Stimulated activated CD4-positive, alpha-beta T cell treated with anti-CD3 and anti-CD28 coated beads, Interleukin-12 subunit alpha, Interleukin-12 subunit beta, amount 100 ng/mL, for 24 hours (primary cell): Measurements from ENCODE around the gene NEGR1.

Source experiments
- DNase-seq, 2 experiments: peaks; one replicate each; pipeline ENCODE4 v3.0.0-alpha.2; 2020; ENCODE audit warnings: low read depth in 2 of 2

NEGR1 gene

DNA sequence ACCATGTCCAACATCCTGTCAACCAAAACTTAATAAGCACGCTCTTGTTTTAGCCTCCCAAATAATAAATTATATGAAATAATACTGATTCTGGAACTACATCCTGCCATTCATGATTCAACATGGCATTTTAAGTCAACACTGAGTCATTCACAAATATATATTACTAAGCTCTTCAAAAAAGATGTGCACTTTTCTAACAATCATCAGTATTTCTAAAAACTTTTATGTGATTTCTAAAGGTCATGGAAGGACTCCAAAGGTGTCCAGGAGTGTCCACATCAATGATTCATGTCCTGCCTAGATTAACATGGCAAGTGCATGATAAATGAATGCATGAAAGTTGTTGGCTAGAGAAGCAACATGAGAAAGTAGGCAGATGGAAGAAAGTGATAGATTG is 51.6 kb downstream of the NEGR1 start:
- DNase-seq, result no peak

DNA sequence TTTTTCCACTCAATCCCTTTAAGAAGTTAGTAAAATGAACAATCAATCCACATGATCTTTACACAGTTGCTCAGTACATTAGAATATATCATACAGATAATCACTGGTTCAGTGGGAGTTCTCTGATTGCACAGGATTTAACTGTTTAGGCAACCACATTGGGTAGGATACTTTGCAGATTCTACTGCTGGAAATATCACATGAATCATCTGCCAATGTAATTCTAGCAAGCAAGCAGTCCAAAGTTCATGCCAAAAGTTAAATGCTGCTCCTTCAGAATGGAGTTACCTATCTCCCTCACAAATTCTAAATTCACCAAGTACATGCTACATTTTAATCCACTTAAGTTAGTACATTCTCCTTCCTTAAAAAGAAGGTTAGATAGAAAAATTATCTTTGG is 52.4 kb downstream of the NEGR1 start:
- DNase-seq, result no peak

DNA sequence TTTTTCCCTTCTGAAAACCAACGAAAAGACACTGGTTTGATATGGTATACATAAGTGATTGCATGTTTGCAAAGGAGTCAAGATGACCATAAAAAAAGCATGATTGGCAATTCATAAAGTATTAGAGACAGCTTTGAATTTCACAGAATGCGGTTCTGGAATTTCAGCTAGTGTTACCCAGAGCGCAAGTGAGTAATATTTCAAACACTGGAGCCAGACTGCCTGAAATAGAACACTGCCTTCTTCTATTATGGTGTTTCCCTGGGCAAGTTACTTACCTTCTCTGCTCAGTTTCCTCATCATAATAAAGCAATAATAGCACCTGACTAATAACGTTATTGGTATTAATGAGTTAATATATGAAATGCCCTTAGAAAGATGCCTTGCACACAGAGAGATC is 54.7 kb downstream of the NEGR1 start:
- DNase-seq, result no peak

DNA sequence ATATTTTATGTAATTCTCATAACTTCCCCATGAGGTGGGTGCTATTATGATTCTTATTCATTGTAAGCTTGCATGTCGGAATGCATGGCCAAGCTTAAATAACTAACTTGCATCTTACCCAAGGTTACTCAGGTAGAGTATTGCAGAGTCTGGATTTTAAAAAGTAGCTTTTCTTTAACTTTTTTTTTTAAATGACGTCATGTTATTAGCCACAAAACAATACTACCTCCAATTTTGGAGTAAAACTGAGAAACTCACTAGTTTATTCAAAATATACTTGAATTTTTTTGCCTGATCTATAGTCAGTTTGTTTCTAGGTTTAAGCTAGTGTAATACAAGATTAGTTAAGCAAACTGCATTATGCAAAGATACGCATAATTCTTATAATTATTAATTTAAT is 57.8 kb downstream of the NEGR1 start:
- DNase-seq, result no peak

- no peak for DNase-seq
Measured at GRCh38 chr1:72221811-72222210, 60.5 kb downstream of the NEGR1 start.

DNA sequence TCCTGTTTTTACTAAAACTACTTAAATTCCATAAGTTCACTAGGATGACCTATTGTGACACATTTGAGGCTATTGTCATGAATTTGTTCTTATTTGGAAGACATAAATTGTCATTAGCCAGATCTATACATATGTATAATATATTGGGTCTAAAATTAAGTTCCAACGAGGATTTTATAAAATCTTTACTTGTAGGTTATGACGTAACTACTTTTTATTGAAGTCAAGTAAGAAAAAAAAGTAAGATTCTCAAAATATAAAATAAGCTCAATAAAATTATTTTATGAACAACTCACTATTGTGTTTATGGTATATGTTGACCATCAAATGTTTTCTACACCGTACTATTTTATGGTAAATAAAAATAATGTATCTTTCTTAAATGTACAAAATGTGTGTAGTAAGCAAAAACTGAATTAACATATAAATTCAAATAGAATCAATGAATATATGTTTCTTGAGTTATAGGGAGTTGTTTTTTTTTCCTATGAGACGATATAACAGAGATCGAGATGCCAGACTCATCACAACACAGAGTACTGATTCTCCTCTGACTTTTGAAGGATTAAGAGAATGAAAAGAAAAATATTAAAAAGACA is 64.1 kb downstream of the NEGR1 start:
- DNase-seq, result no peak

DNA sequence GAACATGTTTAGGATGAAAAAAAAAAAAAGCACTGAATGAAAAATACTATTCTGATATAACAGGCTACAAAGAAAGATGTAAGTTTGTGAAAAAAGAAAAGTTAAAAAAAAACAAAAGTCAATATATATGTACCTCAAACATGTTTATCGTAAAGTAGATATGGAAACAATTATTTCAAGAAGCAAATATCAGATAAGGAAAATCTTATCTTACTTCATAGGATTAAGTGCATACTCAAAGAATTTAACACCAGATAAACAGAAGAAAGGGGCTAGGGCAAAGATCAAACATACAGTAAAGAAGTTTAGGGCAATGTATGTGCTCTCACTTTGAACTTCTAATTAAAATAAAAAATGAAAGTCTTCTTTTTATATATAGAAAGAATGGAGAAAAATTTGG is 75.3 kb downstream of the NEGR1 start:
- no peak for DNase-seq

DNA sequence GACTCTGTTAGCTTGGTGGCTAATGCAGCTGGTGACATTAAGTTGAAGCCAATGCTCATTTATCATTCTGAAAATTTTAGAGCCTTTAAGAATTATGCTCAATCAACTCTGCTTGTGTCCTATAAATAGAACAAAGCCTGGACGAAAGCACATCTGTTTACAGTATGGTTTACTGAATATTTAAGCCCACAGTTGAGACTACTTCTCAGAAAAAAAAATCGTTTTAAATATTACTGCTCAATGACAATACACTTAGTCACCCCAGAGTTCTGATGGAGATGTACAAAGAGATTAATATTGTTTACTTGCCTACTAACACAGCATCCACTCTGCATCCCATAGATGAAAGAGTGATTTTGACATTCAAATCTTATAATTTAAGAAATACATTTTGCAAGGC is 79.6 kb downstream of the NEGR1 start:
- DNase-seq, result no peak

- no peak for DNase-seq
Measured at GRCh38 chr1:72197786-72198185, 84.6 kb downstream of the NEGR1 start.

GRCh38 chr1:72186733-72187307 is 95.5 kb downstream of the NEGR1 start:
- no peak for DNase-seq

DNA sequence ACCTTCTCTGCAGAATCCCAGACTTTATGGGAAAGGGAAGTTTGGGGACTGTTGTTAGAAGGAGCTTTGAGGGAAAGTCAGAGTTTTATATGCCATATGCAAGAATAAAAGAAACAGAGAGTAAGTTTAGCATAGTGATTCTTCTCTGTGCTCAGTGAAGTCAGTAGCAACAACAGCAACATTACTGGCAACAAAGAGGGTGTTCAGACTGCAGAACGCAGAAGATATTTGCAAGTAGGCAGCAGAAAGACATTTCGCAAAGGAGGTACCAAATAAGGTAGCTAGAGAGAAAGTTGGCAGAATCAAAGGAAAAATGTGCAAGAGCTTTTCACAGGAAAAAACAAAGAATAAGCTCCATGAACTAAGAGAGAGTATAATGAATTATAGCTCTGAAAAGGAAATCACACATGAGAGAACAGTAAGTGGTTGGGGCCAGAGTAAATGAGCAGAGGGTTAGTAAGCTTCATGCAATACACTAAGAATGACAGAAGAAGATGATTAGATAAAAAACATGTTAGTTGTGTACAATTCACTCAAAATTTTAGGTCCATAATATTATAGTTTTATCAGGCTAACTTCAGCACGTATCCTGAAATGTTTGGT is 98.1 kb downstream of the NEGR1 start:
- DNase-seq, result no peak

- no peak for DNase-seq
Measured at GRCh38 chr1:72182859-72183258, 99.5 kb downstream of the NEGR1 start.

DNA sequence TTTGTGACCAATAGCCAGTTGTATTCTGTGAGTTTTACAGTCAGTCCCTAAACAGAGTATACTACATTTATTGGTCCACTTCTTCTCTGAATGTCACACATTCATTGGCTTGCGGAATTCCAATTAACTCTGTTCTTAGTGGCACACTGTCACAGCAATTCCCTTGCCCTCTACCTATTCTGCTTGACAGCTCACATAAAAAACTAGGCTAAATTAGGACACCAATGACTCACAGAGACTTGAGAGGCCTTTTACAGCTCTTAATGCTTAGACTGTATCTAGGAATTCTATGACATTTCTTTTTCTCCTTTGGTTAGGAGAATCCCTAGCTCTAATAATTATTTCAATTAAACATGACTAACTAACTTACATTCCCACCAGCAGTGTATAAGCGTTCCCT is 104.1 kb downstream of the NEGR1 start:
- DNase-seq, result no peak

- DNase-seq, result no peak
Measured at GRCh38 chr1:72177711-72178110, 104.6 kb downstream of the NEGR1 start.

DNA sequence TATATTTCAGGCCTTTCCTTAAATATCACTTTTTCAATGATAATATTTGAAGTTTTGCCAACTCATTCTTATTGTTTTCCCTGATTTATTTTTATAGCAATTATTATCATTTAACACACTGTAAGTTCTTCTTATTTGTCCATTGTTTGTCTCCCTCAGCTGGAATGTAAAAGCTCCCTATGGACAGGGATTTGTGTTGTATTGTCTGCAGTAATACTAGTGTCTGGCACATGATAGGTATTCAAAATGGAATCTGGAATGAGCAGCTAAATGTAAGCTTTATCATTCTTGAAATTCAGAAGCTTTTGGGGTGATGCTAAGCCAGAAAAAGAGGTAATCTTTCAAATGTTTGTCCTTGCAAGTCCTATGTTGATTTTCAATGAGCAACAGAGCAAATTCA is 112.1 kb downstream of the NEGR1 start:
- DNase-seq, result no peak

DNA sequence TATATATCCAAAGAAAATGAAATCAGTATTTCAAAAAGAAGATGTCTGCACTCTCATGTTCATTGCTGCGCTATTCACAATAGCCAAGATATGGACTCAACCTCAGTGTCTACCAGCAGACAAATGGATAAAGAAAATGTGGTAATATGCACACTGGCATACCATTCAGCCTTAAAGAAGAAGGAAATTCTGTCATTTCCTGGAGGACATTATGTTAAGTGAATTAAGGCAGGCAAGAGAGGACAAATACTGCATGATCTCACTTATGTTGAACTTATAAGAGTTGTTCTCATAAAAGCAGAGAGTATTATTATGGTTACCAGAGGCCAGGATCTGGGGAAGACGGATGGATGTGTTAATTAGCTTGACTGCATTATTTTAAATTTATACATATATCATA is 115.9 kb downstream of the NEGR1 start:
- no peak for DNase-seq

- DNase-seq, result no peak
Measured at GRCh38 chr1:72150508-72150907, 131.8 kb downstream of the NEGR1 start.

- DNase-seq, result no peak
Measured at GRCh38 chr1:72141875-72142274, 140.5 kb downstream of the NEGR1 start.

- DNase-seq, result no peak
Measured at GRCh38 chr1:72140222-72140621, 142.1 kb downstream of the NEGR1 start.

- DNase-seq, result no peak
Measured at GRCh38 chr1:72137656-72138055, 144.7 kb downstream of the NEGR1 start.

DNA sequence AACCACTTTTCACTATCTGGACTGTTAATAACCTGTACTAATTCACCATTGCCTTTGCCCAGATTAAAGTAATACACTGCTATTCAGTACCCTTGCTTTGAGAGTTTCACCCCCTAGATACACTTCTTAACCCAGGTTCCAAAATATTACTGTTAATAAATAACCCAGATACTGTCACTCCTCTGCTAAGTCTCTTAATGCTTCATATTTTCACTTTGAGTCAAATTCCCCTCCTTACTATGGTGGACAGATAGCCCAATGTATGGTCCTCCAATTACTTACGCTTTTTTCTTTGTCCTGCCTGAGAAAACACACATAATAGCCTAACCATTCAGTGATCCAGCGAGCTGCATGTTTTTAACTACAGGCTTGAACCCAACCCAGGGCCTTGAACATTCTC is 152.5 kb downstream of the NEGR1 start:
- DNase-seq, result no peak

DNA sequence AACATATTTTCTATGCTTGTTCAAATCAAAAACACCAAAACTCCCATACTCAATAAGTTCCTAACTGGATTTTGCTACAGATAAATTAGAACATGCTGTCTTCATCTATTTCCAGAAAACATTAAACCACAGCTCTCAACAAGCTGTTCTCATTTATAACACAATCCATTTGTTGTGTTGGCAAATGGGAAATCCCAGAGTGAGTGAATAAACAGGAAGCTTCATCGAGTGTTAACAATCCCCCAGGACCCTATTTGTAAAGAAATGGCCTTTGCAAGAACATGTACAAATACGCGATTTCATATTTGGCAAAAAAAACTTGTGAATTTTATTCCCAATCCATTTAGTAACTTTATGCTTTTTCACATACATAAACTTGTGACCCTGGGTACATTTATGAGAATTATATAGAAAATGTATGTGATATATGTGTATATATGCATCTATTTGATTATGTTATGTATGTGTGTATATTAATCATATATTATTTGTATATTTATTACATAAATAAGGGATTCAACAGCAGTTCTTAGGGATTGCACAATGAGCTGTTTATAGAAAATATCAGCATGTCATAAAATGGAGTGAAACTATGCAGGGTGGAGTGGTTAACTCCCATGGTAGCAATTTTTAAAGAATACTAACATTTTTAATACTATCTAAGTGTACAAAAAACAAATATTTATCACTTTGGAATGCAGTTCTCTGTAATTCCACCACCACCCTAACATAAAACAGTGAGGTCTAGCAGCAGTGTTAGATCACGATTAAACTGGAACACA is 160.0 kb downstream of the NEGR1 start:
- DNase-seq, result no peak

DNA sequence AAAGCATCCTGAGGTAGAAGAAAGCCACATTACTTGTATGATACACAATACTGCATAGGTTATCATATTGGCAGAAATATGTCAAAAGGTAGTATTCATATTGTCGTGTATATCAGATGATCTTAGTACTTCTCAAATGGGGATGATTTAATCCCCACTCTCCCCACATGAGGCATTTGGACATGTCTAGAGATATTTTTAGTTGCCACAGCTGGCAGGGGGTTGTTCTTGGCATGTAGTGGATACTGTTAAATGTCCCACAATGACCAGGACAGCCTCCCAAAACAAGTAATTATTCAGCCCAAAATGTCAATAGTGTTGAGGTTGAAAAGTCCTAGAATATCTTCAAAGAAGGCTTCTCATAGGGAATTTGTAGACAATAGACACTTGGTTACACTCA is 162.8 kb downstream of the NEGR1 start:
- DNase-seq, result no peak
